GM20431 (cell line): ENCODE data around the gene ENTR1.
"Not testable (repeated sequence)": the region's sequence is repeated elsewhere in the genome, so short reads cannot be mapped to it uniquely, and the experiment has no call there.

Experiments used
- in situ Hi-C: fragments of 300-500 bp; cut with MseI, MboI; formaldehyde crosslinking; loops from one replicate; pipeline ENCODE4 v1.15.0; 2020; ENCODE audit warnings: low sequenced_read_pairs; ENCODE audit not compliant: unreplicated experiment

Gene ENTR1

DNA sequence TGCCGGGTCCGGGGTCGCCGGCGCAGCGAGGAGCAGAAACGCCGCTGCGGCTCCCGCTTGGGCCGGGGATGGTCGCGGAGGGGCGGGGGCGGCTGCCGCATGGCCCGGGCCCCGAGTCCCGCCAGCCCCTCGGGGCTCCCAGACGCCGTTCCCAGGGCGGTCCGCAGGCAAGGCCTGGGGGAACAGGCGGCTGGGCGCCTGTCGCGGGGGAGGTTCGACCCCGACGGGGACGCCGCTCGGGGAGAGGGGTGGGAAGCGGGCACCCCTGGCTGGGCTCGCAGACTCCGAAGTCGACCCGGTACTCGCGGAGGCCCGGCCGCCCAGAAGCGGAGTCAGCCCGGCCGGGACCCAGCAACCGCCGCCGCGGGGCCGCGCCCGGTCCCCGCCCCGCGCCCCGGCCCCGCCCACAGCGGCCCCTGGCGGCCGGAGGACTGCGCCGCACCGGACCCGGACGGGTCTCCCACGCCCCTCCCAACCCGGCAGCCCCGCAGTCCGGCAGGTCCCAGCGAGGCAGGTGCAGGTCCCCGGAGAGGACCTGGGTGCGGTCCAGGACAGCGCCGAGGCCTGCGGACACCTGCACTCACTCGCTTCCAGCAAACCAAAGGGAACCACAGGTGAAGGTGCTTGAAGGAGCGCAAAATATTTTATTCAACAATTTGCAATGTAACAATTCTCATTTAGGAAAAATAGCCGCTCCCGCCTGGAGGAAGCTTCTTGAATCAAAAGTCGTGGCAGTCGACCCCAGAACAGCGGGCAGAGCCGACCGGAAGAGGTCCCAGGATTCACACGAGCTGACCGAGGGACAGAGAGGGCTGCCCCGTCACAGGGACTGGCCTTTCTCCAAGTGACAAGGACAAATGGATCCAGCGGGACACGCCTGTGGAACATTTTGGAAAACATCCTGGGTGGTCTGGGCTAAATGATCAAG is 29.3 kb upstream of the ENTR1 start, which contains the start of gene INPP5E:
INPP5E (minus strand) TSS at position 365 of the 928 bp plus-strand sequence. CDS start 426 bp downstream, outside the sequence.
- in situ Hi-C loops: no loop called here

DNA sequence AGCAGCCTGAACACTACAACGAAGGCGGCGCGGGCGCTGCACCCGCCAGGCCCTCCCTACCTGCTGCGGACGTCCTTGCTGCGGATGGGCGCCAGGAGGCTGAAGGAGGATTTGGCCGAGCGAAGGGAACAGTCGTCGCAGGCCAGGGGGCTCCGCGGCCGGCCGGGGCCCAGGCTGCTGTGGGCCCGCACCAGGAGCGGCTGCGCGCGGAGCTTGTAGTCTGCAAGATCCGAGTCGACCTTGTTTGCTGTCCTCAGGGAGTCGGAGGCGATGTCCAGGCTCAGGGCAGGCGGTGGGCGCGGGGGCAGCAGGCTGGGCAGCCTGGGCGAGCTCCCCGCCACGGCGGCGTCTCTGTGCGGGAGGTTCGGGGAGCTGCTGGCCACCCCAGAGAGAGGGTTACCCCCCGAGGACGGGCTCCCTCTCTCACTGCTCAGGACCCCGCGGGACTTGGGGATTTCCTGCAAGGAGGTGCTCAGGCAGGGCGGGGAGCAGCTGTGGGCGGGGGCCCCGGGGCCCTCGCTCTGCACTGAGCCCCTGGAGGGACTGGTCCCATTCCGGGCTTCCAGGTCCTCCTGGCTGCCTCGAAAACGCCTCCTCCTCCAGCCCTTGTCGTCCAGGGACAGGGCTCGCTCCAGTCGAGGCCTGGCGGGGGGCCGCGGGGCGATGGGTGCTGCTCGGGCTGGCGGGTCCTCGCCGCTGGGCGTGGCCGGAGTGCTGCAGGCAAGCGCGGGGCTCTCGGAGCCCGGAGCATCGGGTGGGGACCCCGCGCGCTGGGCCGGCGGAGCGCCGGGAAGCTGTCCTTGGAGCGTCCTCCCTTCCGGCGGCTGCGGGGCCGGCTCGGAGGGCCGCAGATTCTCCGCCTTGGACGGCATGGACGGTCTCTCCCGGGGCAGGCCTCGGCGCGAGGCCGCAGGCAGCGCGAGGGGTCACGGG is 28.4 kb upstream of the ENTR1 start:
- in situ Hi-C loops: no loop called here

DNA sequence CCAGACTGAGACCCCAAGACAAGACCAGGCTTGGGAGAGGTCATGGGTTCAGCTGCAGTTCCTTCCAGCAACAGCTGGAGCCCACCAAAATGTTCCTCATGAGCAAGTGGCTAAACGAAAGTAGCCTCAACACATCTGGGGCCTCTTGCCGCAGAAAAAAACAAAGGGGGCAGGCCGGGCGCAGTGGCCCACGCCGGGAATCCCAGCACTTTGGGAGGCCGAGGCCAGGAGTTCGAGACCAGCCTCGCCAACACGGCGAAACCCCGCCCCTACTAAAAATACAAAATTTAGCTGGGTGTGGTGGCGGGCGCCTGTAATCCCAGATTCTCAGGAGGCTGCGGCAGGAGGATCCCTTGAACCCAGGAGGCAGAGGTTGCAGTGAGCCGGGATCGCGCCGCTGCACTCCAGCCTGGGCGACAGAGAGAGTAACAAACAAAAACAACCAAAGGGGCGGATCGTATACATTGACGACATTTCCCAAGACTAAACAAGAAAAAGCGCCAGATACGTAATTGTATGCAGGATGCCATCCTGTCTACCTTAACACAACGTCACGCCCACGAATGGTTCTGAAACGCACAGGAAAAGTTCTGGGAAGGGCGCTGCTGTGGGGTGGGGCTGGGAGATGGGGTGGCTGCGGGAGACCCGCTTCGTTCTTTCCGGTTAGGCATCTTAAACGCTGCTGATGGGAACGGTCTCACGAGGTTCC is 27.6 kb upstream of the ENTR1 start:
- in situ Hi-C loops: no loop called here

DNA sequence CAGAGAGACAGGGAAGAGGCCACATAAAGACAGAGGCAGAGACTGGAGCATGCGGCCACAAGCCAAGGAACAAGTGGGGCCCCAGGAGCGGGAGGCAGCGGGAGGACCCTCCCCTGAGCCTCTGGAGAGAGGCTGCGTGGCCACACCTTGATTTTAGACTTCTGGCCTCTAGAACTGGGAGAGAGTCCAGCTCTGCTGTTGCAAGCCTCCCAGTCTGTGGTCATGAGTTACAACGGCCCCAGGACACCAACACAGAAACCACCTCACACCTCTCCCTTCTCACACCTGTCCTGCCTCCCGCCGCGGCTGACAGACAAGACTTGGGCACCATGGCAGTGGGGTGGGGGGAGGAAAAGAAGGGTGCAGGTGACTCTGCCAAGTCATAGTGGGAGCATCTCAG is 27.0 kb upstream of the ENTR1 start:
- in situ Hi-C loops: no loop called here

DNA sequence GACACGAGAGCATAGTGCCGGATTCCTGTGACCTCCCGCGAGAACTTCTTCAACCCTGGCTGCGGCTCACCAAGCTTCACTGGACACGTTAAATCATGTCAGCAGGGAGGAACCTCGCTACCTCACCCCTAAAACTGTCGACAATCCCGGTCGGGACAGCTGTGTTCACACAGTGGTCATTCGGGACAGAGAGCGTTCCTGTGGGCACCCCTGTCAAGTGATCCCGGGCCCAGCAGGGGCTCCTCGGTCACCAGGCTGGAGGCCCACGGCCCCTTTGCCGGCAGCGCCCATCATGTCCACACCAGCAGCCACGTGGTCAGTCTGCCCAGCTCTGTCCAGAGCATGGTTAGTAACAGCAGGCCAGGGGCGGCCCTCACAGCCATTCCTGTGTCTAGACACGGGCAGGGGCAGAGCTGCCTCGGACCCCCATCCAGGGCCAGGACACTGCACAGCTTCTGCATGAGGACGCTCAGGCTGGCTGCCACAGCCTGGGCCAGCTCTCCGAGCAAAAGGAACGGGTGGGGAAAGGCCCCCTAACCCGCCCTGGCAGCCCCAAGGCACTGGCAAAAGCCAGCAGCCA is 25.7 kb upstream of the ENTR1 start:
- in situ Hi-C loops: no loop called here

DNA sequence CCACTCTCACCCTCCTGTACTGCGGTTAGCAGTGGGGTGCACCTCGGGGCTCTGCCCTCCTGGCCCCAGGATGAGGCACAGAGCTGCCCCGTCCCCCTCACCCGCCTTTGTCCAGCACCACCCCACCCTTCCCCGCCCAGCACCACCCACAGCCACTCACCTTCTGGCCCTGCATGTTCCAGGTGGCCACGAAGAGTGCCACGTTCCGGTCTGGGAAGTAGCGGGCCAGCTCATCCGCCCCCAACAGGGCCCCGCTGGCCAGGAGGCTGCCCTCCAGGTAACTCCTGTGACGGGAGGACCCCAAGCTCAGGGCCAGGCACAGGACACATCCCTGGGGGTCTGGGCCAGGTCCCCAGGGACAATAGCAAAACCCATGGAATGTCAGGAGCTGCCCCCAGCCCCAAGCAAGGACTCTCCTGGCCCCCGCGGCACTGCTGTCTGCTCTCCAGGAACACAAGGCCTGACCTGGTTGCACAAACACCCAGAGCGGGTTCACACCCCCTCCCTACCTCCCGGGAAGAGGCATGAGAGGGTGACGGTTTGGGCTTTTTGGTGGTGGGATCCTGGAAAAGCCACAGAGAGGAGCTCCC is 24.3 kb upstream of the ENTR1 start:
- in situ Hi-C loops: no loop called here

DNA sequence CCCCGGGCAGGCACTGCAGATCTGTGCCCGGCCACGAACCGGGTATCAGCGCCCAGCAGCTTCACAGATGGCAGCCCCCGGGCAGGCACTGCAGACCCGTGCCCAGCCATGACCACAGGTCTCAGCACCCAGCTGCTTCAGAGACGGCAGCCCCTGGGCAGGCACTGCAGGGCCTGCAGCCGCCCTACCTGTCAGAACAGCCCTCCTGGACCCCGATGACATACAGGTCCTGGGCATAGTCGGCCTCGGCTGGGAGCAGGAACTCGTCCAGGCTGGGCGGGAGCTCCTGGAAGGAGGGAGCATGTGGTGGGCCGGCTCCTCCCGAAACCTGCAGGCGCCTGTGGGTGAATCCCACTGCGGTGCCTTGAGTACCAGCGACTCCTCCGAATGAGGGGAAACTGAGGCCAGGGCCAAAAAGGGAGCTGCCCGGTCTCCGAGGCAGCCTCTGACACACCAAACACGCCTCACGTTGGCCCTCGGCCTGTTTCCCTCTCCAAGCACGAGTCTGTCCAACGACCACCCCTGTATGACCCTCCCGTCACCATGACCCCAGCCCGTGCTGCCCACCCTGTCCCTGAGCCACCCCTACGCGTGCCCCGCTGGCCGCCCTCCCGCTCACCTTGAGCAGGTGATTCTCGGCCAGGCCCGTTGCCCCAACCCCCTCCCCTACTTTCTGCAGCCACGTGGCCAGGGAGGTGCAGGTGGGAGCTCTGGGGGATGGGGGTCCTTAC is 23.6 kb upstream of the ENTR1 start:
- in situ Hi-C loops: no loop called here

DNA sequence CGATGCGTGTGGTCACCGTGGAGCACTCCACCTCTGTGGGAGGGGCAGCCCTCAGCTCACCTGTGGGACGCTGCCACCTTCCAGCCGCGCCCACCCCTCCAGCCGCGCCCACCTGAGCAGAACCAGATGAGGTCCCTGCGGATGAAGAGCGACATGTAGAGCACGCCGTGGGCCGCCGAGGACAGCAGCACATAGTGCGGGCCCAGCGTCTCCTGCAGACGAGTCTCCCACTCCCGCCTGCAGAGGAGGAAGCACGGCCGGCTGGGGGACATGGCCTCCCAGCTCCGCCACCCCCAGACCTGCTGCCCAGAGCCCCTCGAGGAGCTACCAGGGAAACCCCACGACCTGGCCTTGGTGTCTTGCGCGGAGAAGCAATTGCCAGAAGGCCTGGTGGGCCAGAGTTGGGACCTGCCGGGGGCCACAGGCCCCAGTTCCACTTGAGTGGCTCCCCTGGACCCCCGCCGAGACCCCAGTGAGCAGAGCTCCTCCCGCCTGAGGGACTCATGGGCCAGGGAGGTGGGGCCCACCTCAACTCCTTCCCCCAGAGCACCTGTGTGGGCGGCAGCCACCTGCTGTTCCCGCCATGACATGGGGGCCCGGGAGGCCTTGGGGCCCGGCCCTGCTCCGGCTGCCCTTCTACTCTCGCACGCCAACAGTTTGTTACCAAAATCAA is 22.8 kb upstream of the ENTR1 start:
- in situ Hi-C loops: no loop called here

DNA sequence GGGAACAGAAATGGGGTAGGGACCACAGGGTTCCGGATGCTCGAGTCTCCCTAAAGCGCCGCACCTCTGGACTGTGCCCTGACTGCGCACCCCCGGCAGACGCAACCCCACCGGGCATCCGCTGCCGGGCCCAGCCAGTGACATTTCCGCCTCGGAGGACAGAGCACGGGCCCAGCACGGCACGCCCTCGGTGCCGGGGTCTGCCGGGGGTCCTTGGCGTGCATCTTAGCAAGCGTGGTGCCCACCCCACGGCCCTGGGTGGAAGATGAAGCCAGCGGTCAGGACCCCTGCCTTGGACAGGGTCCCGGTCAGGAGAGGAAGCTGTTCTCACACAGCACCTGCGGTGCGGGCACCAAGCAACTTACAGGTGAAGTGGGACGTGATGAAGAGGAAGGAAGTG is 22.2 kb upstream of the ENTR1 start:
- in situ Hi-C loops: no loop called here

DNA sequence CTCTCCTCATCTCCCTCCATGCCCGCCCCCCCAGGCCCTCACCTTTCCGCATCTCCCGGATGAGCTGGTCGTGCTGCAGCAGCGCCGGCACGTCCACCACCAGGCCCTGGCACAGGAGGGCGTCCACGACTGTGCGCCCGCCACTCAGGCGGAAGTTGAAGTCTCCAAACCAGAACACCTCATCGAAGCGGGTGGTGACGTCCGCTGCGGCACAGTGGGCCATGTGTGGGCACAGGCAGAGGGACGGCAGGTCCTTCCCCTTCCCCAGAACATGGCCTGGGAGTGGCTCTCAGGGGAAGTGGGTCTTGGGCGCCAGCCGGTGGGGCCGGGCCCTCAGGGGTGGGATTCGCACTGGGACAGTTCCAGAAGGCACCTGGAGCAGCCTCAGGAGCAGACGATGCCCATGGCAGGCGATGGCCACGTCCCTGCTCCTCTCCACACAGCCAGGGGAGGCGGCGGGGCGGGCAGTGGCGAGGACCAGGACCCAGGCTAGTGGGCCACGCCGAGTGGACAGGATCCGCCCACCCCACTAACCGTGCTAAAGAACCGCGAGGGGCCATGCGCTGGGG is 21.5 kb upstream of the ENTR1 start:
- in situ Hi-C loops: no loop called here

DNA sequence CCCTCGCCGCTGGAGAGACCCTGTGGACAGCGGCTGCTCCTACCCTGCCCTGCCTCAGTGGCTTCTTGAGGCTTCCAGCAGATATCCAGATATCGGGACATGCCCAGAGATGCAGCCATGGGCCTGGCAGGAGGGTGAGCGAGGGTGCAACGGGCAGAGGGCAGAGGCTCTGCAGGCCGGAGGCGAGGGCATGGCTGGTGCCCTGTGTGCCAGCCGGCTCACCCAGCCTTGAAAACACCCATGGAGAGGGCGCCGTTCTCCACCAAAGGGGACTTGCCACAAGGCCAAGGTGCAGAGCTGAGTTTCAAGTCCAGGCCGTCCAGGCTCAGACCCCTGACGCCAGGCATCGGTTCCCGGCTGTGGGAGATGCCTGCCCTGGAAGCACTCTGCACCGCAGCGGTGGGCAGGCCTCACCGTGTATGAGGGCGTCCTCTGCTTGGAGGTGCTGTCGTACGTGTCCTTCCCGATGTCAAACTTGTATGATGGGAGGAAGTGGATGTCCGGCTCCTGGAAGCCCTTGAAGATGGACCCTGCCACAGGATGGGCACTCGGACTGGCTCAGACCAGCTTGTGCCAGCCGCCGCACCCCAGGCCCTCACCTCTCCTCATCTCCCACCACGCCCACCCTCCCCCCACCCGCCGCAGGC is 20.3 kb upstream of the ENTR1 start:
- in situ Hi-C loops: no loop called here

DNA sequence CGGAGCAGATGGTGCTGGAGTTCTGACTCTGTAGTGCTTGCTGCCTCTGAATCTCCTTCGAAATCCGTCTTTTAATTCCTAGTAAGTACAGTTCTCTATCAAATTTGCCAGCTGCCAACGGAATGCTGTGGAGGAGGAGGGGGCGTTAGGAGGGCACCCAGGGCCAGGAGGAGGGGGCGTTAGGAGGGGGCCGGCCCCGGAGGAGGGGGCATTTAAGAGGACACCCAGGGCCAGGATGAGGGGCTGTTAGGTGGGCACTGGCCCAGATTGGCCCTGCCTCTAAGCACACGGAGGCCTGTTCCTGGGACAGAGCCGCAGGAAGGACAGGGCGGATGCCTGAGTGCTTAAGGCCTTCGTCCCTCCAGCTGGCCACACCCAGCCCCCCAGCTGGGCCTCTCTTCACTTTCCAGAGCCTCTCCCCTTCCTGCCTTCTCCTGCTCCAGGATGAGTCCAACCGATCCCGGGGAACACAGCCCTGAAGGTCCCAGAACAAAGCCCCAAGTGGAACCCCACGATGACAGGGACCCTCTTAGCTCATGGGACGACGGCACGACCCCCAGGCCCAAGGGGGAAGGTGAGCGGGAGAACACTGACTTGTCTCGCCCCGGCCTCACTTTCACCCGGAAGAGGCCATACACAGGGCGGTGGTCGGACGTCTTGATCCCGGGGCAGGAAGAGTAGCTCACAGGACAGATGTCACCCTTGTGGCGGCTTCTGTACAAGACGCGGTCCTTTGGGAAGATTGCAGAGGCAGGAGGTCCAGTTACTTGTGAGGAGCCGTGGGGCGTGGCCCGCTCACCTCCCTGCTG is 19.5 kb upstream of the ENTR1 start:
- in situ Hi-C loops: no loop called here

DNA sequence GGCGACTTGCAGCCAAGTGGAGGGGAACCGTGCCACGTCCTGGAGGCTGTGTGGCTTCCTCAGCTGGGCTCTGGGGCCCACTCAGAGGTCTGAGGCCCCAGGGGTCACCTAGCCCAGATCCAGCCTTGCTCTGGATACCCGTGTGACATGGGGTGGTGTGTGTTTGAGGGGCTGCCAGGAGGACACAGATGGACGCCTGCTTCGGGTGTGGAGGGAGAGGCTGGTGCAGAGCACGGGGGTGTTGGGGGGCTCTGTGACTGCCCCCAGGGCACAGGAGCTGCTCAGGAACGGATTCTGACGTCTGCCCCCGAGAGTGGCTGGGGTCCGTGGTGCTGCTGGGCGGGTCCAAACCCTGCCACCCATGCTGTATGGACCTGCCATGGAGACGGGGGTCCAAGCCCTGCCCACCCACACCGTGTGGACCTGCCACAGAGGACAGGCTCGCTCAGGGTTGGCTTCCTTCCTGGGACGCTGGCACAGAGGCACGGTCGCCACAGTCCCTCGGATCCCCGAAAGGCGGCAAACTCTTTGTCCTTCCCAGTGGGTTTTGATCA is 18.7 kb upstream of the ENTR1 start:
- in situ Hi-C loops: no loop called here

DNA sequence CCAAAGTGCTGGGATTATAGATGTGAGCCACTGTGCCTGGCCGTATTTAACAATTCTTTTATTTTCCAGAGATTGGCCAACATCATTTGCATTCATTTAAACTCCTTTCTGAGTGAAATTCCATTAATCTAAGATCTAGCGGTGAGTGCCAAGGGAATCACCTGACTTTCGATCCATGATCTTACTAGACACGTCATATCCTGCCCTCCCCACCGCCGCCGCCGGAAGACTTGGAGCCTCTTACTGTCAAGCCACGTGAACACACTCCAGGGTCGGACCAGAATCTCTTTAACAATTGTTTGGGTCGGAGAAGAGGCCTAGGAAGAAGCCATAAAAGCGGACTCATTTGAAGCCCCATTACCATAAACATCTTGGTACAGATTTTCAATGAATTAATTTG is 16.4 kb upstream of the ENTR1 start:
- in situ Hi-C loops: no loop called here

DNA sequence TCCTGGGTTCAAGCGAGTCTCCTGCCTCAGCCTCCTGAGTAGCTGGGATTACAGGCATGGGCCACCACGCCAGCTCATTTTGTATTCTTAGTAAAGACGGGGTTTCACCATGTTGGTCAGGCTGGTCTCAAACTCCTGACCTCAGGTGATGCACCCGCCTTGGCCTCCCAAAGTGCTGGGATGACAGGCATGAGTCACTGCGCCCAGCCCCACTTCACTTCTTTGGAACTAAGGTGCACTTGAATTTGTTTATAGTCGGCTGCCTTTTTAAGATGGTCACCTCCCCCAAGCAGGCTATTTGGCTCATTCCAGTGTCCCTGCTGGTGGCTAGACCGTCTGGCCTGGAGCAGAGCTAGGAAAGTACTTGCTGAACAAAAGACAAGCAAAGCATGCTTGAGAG is 15.0 kb upstream of the ENTR1 start:
- in situ Hi-C loops: not testable (repeated sequence)

DNA sequence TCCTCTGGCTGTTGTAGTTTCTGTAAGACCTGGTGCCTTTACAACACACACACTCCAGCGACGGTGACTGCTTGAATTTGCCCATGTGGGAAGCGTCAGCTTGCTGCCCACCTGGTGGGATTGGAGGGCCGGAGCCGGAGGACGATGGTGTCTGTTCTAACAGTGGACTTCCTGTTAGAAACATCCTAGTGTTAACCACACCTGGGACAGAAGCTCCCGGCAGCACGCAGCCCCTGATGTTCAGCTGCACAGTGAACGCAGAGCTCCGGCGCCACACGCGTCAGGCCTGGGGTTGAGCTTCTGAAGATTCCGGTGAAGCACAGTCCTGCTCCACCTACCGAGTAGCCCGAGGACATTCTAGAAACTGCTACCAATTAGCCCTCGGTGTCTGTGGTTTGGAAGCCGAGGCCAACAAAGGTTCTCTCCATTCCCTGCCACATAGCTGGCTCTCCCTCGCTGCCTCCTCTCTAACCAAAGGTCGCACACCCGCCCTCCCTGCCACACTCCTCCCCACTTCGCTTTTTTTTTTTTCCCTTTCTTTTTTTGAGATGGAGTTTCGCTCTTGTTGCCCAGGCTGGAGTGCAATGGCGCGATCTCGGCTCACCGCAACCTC is 14.4 kb upstream of the ENTR1 start:
- in situ Hi-C loops: no loop called here
